AG09309 (cell line): ENCODE data around the gene LDLRAD4.
"Not testable (repeated sequence)": the region's sequence is repeated elsewhere in the genome, so short reads cannot be mapped to it uniquely, and the experiment has no call there.

ENCODE experiments used
- DNase-seq: peaks from one replicate; pipeline ENCODE4 v3.0.0-alpha.2; 2010; ENCODE audit warnings: low read depth
- H3K4me3 ChIP-seq: 2 replicates; pipeline ENCODE4 v1.5.1; 2011; ENCODE audit warnings: mild to moderate bottlenecking, low read depth, low read length, moderate library complexity; ENCODE audit not compliant: control insufficient read depth
- CTCF ChIP-seq: IDR thresholded peaks from 2 replicates; pipeline ENCODE4 v1.5.1; 2011; ENCODE audit warnings: mild to moderate bottlenecking, low read depth, low read length, inconsistent platforms; ENCODE audit not compliant: insufficient read depth, control insufficient read depth; ENCODE audit errors: missing control alignments

The LDLRAD4 gene

GRCh38 chr18:13471971-13472628 lies 253.5 kb downstream of the LDLRAD4 start:
- no peak overlapping the region for H3K4me3 ChIP-seq
- no peak for TF ChIP-seq CTCF
- DNase-seq: no peak

DNA sequence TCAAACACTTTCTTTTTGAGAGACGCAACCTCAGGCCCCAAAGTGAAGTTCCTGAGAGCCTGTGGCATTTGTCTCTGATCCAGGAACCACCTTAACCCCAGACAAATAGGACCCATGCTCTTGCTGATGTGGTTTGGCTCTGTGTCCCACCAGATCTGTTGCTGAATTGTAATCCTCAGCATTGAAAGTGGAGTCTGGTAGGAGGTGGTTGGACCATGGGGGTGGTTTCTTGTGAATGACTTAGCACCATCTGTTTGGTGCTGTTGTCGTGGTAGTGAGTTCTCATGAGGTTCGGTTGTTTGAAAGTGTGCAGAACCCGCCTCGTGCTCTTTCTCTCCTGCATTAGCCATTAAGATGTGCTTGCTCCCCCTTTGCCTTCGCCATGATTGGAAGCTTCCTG lies 255.2 kb downstream of the LDLRAD4 start:
- no peak overlapping the region for H3K4me3 ChIP-seq
- no peak for DNase-seq

DNA sequence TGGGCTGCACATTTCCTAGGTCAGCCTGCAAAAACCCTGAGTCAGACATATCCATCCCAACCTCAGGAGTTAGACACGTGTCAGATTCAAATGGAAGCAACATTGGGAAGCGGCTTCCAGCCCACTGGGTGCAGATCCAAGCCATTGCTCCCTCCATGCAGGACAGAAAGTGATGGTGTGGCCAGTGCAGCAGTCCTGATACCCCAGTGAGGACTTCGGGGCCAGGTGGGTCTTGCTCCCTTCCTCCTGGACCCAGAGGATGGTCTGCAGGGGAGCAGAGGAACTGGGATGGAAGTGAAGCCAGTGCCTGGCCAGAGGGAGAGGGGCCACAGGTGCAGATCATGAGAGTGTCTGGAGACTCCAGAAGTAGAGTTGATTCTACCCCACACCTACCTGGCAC lies 255.8 kb downstream of the LDLRAD4 start:
- no peak for TF ChIP-seq CTCF
- DNase-seq: no peak
- H3K4me3 ChIP-seq: no peak overlapping the region

More for the DNA sequence above, 255.2 kb downstream of the LDLRAD4 start:
- TF ChIP-seq CTCF: no peak

DNA sequence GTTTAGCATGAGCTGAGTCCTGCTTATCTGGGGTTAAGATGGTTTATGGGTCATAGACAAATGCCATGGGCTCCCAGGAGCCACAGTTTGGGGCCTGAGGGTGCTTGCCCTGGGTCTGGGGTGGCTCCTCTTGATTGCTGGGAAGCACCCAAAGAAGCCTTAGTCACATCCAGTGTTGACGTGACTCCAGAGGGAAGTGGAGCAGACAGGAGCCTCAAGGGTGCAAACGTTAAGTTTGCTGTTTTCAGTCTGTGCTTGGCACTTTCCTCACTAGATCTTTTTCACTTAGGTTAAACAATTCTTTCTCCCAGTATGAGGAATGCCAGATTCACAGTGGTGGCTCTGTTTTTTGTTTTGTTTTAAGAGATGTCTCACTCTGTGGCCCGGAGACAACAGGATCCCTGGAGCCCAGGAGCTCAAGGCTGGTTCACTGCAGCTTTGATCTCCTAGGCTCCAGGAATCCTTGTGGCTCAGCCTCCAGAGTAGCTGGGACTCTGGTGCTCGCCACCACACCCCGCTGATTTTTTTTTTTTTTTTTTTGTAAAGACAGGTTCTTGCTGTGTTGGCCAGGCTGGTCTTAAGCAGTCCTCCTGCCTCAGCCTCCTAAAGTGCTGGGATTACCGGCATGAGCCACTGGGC lies 256.5 kb downstream of the LDLRAD4 start:
- no peak overlapping the region for H3K4me3 ChIP-seq
- no peak for DNase-seq
- no peak for TF ChIP-seq CTCF

DNA sequence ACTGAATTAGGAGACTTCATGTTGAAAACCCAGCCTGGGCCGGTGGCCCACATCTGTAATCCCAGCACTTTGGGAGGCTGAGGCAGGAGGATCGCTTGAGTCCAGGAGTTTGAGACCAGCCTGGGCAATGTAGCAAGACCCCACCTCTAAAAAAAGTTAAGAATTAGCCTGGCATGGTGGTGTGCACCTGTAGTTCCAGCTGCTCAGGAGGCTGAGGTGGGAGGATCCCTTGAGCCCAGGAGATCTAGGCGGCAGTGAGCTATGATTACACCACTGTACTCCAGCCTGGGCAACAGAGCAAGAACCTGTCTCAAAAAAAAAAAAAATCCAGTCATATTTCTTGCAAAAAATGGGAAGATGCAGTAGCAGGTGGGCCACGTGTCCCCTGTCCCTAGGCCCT lies 257.8 kb downstream of the LDLRAD4 start:
- DNase-seq: not testable (repeated sequence)

DNA sequence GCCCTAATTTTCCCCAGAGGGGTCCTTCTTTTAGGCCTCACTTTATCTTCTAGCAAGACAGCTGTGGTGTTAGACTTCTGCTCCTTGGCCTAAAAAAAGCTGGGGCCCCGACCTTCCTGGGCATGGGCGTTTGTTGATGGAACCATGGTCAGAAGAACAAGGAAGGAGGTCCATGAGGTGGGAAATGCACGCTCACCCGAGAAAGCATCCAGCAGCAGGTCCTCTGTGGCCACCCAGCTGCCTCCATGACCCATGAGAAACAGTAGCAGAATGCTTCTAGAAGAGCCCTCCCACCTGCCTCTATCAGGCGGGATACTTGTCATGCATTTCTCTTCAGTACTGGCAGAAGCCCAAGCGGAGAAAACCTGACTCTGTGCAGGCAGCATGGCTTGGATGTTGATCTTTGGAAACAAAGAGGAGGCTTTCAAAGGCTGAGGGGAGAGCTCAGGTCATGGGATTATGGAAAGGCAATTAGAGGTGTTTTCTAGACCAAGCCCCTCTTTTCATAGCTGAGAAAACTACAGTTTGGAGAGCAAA lies 258.7 kb downstream of the LDLRAD4 start:
- DNase-seq: no peak
- no peak for TF ChIP-seq CTCF
- H3K4me3 ChIP-seq: no peak overlapping the region

More for the DNA sequence above, 257.8 kb downstream of the LDLRAD4 start:
- H3K4me3 ChIP-seq: not testable (repeated sequence)

DNA sequence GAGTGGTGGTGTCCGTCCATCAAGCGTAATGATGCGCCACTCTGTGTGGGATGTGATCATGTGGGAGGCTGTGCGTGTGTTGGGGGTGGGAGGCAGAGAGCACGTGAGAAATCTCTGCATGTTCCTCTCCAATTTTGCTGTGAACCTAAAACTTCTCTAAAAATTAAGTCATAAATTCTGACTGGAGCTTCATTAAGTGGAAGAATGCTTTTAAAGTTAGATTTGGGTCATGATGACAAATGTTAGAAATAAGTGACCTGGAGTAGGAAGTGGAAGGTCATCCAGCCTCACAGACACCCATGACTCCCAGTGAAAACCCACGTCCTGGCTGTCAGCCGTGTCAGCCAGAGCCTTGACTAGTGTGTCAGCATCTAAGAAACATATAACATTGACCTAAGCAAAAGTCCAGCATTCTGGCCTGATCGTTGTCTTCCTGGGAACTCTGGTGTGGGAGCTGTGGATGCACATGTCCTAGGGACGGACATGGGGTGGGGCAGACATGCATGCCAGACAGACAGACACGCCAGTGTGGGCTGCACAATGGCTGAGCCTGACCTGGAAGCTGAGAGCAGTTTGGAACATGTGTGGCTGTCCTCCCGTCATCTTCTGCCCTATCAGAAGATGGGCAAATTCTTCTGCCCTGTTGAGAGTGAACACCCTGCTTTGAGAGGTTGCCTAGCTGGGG lies 262.2 kb downstream of the LDLRAD4 start:
- TF ChIP-seq CTCF: no peak
- H3K4me3 ChIP-seq: no peak overlapping the region
- DNase-seq: no peak
